Gastroesophageal sphincter (tissue), 3 donors: Measurements from ENCODE around the gene PSMF1.

ENCODE experiments used
- EP300 ChIP-seq: sonication (generic); formaldehyde crosslinking; IDR thresholded peaks from one replicate; pipeline ENCODE4 v1.6.1; 2017; ENCODE audit warnings: antibody characterized with exemption, mild to moderate bottlenecking
- POLR2A ChIP-seq, 2 donors: fragments of 450-650 bp; IDR thresholded peaks; one replicate each; pipeline ENCODE4 v1.6.1; 2017; ENCODE audit warnings: antibody characterized with exemption in 2 of 2, mild to moderate bottlenecking in 2 of 2, moderate library complexity in 1 of 2
- POLR2AphosphoS5 ChIP-seq: sonication (generic); formaldehyde crosslinking; IDR thresholded peaks from one replicate; pipeline ENCODE4 v1.6.1; 2017; ENCODE audit warnings: antibody characterized with exemption
- TF ChIP-seq, protein P1 (sequence below), 4 experiments: fragments of 200-600 bp in 2 of 4; fragments of 450-650 bp in 2 of 4; sonication (generic) in 1 of 4; IDR thresholded peaks; one replicate each; pipeline ENCODE4 v1.5.1; 2017 to 2019; ENCODE audit warnings: antibody characterized with exemption in 4 of 4, mild to moderate bottlenecking in 2 of 4, moderate library complexity in 2 of 4

DNA sequence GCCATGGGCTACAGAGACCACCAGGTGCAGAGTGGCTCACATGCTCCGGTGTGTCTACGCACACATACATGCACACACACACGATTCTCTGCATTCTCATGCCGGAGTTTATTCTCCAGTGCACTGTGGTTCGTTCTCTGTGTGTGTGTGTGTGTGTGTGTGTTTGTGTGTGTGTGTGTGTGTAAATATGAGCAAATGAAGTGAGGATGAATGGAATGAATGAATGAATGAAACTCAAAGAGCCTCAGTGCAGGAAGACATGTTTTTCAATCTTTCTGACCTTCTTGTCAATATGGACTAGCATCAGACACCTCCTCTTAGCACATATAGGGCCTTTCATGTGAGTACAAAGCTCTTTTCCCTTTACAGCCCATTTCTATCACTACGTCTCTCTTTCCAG, 64.8 kb downstream of the PSMF1 start:
- TF ChIP-seq, protein P1, sequence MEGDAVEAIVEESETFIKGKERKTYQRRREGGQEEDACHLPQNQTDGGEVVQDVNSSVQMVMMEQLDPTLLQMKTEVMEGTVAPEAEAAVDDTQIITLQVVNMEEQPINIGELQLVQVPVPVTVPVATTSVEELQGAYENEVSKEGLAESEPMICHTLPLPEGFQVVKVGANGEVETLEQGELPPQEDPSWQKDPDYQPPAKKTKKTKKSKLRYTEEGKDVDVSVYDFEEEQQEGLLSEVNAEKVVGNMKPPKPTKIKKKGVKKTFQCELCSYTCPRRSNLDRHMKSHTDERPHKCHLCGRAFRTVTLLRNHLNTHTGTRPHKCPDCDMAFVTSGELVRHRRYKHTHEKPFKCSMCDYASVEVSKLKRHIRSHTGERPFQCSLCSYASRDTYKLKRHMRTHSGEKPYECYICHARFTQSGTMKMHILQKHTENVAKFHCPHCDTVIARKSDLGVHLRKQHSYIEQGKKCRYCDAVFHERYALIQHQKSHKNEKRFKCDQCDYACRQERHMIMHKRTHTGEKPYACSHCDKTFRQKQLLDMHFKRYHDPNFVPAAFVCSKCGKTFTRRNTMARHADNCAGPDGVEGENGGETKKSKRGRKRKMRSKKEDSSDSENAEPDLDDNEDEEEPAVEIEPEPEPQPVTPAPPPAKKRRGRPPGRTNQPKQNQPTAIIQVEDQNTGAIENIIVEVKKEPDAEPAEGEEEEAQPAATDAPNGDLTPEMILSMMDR (IDR thresholded peaks at IDR 0.05) = no peak
- TF ChIP-seq EP300 (no peak), POLR2AphosphoS5 (no peak), POLR2A (IDR thresholded peaks at IDR 0.05) (no peak)
